HG03342 (cell line): Measurements from ENCODE around the gene RAP1A.

Experiments
- ATAC-seq: cut with Tn5 transposase; IDR thresholded peaks from one replicate; pipeline ENCODE4 v1.9.1; 2021; ENCODE audit warnings: mild to moderate bottlenecking, moderate library complexity; ENCODE audit not compliant: unreplicated experiment

The RAP1A gene

DNA sequence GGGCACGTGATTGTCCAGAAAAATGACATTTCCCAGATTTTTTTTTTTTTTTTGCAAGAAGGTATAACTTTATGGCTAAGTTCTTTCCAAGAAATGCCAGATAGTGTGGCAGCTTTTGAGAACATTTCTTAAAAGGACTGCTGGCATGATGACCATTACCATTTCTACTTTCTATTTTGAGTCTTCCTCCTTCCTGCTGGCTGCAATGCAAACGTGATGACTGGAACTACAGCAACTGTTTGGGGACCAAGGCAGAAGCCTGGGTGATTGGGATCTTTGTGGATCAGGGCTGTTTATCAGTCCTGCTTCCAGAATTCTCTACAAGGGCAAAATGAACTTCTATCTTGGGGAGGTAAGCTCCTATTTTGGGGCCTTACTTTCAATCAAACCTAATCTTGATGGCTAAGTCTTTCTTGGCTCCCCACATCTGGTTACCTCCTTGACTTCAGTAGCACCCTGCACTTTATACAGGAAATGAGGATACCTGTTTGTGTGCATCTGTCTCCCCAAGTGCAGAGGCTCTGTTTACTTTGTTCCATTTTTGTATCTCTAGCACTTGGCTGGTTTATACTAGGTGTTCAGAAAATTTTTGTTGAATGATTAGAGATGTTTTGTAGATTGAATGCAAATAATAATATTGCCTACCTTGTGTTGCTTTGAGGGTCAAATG, 132.5 kb downstream of the RAP1A start:
- ATAC-seq: no peak

DNA sequence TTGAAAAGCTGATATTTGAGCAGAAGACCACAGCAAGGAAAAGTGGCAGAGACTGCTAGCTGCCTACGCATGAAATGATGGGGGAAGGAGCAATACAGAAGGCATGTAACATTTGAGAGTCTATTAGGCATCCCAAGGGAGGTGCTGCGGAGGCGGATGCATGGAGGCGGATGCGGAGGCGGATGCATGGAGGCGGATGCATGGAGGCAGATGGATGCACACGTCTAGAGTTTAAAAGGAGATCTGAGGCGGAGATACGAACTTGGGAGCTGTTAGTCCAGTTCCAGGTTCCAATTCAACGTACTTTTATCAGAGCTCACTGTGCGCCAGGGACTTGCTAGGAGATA, 135.4 kb downstream of the RAP1A start:
- ATAC-seq: no peak

DNA sequence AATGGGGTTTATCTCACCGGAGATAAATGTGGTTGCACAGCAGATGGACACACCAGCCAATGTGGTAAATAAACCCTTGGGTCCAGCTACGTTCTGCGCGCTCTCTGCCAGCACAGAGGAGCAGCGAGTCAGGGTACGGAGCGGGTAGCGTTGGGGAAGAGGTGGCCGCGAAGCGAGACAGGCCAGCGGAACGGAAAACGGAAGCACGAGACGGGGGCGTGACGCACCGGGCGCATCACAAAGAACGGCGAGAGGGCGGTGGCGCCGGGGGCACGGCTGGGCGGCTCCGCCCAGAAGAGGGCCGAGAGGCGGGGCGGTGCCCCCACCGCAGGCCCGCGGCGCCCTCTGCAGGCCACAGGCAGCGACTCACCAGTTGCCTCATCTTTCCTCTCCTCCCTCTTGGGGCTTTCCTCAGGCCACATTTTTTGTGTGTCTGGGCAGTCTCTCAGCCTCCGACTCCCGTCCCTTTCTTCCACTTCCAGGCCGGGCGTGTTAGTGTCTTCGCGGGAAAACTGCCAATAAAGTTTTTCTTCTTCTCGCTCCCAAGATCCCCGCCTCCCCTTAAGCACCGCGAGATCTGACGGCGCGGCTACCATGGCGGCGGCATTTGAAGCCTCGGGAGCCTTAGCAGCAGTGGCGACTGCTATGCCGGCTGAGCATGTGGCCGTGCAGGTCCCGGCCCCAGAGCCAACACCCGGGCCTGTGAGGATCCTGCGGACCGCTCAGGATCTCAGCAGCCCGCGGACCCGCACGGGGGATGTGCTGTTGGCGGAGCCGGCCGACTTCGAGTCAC, 135.9 kb downstream of the RAP1A start, which contains the start of gene DDX20:
Gene DDX20, plus strand, starts transcription at position 571 of the 793 bp plus-strand sequence. Its CDS starts 24 bp downstream, at position 595.
- ATAC-seq: peak; percentile 90

DNA sequence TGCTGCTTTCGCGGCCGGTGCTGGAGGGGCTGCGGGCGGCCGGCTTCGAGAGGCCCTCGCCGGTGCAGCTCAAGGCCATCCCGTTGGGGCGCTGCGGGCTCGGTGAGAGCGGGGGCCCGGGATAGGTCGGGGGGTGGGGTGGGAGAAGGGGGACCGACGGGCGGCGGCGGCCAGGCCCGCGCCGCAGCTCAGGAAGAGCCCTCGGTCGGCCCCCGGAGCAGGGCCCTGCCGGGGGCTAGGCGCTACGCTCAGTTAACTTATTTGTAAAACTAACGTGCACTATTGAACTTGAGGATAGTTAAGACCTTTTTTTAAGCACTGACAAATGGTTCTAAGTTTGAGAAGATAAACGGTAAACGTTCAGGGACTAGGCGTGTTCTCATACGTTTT, 136.5 kb downstream of the RAP1A start:
- ATAC-seq: peak; percentile 15

DNA sequence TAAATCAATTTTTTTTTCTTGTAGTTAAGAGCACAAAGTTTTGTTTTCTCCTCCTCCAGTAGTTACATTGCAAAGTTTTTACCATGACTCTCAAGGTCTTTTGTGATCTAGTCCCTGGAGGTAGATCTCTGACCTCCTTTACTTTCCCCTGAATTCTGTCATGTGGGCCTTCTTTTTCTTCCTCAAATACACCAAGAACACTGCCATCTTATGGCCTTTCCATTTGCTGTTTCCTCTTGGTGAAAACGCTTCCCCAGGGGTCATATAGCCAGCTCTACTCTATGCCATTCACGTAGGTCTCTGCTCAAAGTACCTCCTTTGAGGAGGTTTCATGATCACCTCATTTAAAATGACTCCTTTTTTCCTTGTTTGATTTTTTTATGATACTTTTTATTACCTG, 138.8 kb downstream of the RAP1A start:
- no peak for ATAC-seq

DNA sequence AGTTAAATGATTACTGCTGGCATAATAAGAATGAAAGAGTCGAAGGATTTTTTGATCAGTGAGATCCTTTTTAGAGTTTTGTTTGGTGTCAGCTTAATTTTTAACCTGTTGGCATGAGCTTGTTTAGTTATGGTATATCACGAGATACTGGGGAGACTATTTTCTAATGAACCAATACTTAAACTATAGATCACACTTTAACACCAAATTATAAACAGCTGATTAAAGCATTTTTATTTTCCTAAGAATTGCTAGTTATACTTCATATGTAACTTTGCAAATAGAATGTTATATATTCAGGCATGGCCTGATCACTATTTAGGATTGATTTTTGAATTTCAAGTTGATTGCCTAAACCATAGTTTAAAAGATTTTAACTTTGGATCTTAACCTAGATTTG, 142.1 kb downstream of the RAP1A start:
- no peak for ATAC-seq

DNA sequence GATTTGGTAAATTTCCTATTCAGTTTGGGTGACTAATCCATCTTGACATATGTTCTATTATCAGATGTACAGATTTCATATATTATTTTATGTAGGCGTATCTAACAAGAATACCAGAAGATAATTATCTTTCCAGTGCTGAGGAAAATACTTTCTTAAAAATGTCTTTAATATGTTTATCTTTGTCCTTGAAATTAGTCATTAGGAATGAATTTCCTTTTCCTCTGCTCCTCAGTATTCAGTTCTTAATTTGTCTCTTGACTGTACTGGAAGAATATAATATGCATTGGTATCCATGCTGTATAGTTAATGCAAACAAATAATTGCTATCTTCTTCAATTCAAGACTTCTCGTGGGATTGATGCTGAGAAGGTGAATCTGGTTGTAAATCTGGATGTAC, 142.7 kb downstream of the RAP1A start:
- no peak for ATAC-seq
